Activated CD4-positive, alpha-beta T cell treated with anti-CD3 and anti-CD28 coated beads, Interleukin-2, amount 10 ng/mL, durations not matched to agents 7 days and 5 days (primary cell): Measurements from ENCODE around the gene ABCA4. TPM values are rescaled to one million over a fixed set of nuclear protein-coding genes. Genes with fewer than 3 reads are reported as not detected.

Experiments
- CTCF ChIA-PET: fragments of 350-600 bp; sonication (Branson Sonifier 250); formaldehyde crosslinking; loops from one replicate; lab custom pipeline; 2021; ENCODE audit warnings: antibody characterized with exemption; lab: Charles Lee
- POLR2A ChIA-PET: fragments of 350-600 bp; sonication (Branson Sonifier 250); formaldehyde crosslinking; loops from one replicate; lab custom pipeline; 2021; ENCODE audit warnings: antibody characterized with exemption; lab: Charles Lee
- DNase-seq: peaks from one replicate; pipeline ENCODE4 v3.0.0-alpha.2; 2020
- H3K27ac Mint-ChIP-seq: one replicate; pipeline ENCODE4 v1.8.0; 2021; ENCODE audit warnings: mild to moderate bottlenecking, moderate library complexity, mixed read lengths
- H3K27me3 Mint-ChIP-seq: one replicate; pipeline ENCODE4 v1.8.0; 2021; ENCODE audit warnings: mixed read lengths
- H3K36me3 Mint-ChIP-seq: one replicate; pipeline ENCODE4 v1.8.0; 2021; ENCODE audit warnings: low read depth, mixed read lengths
- H3K4me1 Mint-ChIP-seq: one replicate; pipeline ENCODE4 v1.8.0; 2021; ENCODE audit warnings: mixed read lengths
- H3K4me3 Mint-ChIP-seq: one replicate; pipeline ENCODE4 v1.8.0; 2021; ENCODE audit warnings: mild to moderate bottlenecking, moderate library complexity, mixed read lengths
- H3K9me3 Mint-ChIP-seq: one replicate; pipeline ENCODE4 v1.8.0; 2021; ENCODE audit warnings: mixed read lengths
- total RNA-seq, 2 experiments: library from RNA; stranded (reverse); gene quantifications; one replicate each; pipeline ENCODE4 v1.2.3, GENCODE V29; 2021

The ABCA4 gene
- total RNA-seq, 2 experiments from 2014 or later, result not detected

DNA sequence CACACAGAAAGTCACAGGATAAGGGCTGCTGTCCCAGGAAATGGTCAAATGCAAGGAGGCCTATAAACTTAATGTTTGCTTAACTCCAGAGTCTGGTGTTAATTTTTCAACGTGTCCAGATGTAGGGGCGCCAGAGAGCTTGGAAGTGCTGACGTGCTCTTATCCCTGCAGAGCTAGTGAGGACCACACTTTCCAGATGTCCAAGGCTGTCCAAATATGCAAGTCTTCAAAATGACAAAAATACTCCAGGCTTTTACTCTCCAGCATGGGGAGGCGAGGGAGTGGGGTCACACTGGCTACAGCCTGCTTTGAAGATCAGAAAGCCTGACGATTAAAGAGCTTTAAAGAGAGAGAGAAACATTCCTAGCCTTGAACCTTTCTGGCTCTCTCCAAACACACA lies 57.6 kb downstream of the ABCA4 start:
- Mint-ChIP-seq H3K9me3 (no peaks in the 10 kb centered on the region), H3K4me3 (no peak overlapping the region), H3K27ac (no peak overlapping the region), H3K4me1 (no peaks in the 10 kb centered on the region), H3K27me3 (peaks cover 10% of the 10 kb centered on the region), H3K36me3 (no peaks in the 10 kb centered on the region)
- CTCF ChIA-PET, result interaction anchor here (0.6 to 1.5 kb wide), 2 partner anchors 13 to 21 kb away, joined by 3 to 4 read pairs; no protein-coding TSS in a partner anchor
- DNase-seq, result no peak
- POLR2A ChIA-PET, result interaction anchor here (0.6 kb wide), 1 partner anchor 487 kb away, joined by 3 read pairs; no protein-coding TSS in a partner anchor

DNA sequence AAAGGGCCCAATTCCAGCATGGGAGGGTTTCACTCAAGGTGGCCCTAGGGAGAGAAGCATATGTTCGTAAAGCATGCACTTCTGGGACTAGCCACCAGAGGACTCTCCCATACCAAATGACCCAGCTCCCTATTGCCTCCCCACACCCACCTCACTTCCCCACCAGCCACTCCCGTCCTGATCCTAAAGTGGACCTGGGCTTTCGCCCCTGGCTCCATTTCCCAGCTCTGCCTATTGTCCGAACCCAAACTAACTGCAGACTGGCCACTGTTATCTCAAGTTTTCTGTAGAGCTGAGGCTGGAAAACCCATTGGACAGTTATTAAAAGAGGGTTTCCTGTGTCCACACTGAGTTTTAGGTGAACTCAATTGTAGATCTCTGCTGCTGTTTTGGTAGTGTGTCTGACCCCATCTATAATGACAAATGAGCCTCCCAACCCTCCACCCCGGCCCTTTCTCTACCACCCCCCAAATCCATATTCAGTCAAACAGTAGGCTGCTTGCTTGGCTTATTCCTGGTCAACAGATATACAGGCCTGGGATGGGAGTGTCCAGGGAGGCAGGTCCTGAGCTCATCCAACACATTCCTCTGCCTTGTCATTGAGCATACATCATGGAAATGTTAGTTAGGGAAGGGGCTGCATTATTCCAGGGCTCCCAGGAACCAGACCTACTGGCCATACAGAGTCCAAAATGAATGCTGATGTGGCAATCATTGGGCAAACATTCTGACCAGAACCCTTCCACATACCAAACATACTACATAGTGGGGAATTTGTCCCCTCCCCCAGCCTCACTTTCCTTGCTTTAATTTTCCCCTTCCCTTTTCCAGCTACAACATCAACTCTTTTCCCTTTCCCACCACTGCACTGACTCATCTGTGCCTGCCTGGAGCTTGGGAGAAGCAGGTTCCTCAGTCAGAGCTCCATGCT lies 59.2 kb downstream of the ABCA4 start:
- Mint-ChIP-seq H3K4me1 (no peaks in the 10 kb centered on the region), H3K27me3 (peaks cover 17% of the 10 kb centered on the region), H3K36me3 (no peaks in the 10 kb centered on the region), H3K27ac (no peak overlapping the region), H3K4me3 (no peak overlapping the region), H3K9me3 (no peaks in the 10 kb centered on the region)
- ChIA-PET CTCF (interaction anchor here (1.0 to 1.5 kb wide), 4 partner anchors 11 to 274 kb away, joined by 3 to 4 read pairs (median 3); no protein-coding TSS in a partner anchor), POLR2A (no interaction called here)
- DNase-seq, result peak; percentile 41

DNA sequence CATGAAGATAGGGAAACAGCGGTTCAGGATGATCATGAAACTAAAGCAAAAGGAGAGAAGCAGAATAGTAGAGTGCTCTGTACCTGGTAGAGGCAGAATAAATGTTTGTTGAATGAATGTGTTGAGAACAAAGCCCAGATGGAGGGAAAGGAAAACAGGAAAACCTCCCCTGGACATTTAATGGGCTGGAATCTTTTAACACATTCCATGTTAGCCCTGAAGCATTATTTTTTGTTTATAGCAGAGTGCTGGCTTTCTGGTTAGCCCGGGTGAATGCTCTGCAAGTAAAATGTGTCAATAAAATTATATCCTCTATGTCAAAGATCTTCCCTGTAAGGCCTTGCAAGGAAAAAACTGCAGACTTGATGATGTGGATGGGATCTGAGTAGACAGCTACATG lies 60.2 kb downstream of the ABCA4 start:
- POLR2A ChIA-PET, result no interaction called here
- Mint-ChIP-seq H3K27ac (no peak overlapping the region), H3K4me1 (no peaks in the 10 kb centered on the region), H3K4me3 (no peak overlapping the region), H3K9me3 (no peaks in the 10 kb centered on the region), H3K27me3 (peaks cover 17% of the 10 kb centered on the region), H3K36me3 (no peaks in the 10 kb centered on the region)
- no peak for DNase-seq
- CTCF ChIA-PET, result interaction anchor here (1.4 kb wide), 1 partner anchor 11 kb away, joined by 4 read pairs; no protein-coding TSS in a partner anchor

DNA sequence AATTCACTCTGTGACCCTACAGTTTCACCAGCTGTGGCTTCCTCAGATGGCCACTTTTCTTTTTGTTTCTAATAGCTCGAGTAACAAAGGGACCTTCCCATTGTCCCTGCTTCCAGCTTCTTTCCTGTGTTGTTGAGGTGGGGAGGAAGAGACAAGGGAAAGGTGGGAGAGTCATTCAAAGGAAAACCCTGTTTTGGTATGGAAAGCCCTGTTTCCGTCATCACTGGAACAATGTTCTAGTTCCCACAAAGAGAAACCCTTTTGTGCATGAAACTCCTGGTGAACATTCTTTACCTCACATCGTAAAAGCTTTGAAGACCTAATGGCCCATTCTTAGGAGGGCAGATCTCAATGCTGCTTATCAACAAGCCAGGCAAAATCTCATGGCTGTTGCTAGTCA lies 62.2 kb downstream of the ABCA4 start:
- no peaks in the 10 kb centered on the region for H3K36me3 Mint-ChIP-seq
- H3K4me1 Mint-ChIP-seq, result no peaks in the 10 kb centered on the region
- H3K27ac Mint-ChIP-seq, result no peak overlapping the region
- no peak overlapping the region for H3K4me3 Mint-ChIP-seq
- no peaks in the 10 kb centered on the region for H3K9me3 Mint-ChIP-seq
- CTCF ChIA-PET, result interaction anchor here (0.7 to 1.5 kb wide), 2 partner anchors 24 to 405 kb away, joined by 3 to 4 read pairs; no protein-coding TSS in a partner anchor
- no peak for DNase-seq
- POLR2A ChIA-PET, result no interaction called here
- peaks cover 19% of the 10 kb centered on the region for H3K27me3 Mint-ChIP-seq

DNA sequence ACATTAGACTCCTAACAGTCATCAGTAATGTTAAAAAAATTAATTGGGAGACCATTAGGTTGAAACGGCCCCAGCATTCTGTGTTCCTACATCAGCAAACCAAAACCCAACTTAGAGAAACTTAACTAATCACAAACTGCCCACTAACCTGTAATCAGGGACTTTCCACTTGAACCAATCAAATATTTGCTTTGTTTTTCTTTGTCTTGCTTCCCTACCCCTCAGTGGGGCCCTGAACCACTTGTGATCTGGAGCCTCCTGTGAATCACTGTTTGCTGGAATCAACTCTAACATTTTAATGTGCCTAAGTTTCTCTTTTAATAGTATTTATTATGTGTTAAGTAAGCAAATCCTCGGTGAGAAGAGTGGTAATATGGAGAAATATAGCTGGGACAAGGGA lies 64.0 kb downstream of the ABCA4 start:
- Mint-ChIP-seq H3K9me3 (no peaks in the 10 kb centered on the region), H3K4me1 (no peaks in the 10 kb centered on the region), H3K36me3 (no peaks in the 10 kb centered on the region), H3K4me3 (no peak overlapping the region), H3K27ac (no peak overlapping the region), H3K27me3 (peaks cover 19% of the 10 kb centered on the region)
- POLR2A ChIA-PET, result no interaction called here
- no peak for DNase-seq
- CTCF ChIA-PET, result interaction anchor here (0.7 kb wide), 1 partner anchor 178 kb away, joined by 4 read pairs; the partner anchor contains the start of gene DNTTIP2

DNA sequence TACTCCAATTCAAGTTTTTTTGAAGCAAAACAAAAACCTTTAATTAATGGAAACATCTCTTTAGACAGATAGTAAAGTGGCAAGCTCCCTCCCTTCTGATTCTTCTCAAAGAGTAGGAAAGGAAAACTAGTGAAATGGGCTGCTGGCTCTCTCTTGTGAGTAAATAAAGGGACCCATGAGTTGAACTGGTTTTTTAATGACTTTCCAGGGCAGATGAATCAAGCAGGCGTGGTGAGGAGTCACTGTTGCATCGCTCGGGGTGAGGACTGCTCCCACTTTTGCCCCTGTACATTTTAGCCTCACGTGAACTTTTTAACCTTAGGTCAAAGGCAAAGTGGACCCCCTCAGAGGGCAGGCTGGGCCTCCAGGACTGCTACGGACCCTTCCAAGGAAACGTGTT lies 64.8 kb downstream of the ABCA4 start:
- POLR2A ChIA-PET, result no interaction called here
- Mint-ChIP-seq H3K4me3 (no peak overlapping the region), H3K4me1 (no peaks in the 10 kb centered on the region), H3K9me3 (no peaks in the 10 kb centered on the region), H3K27ac (no peak overlapping the region), H3K27me3 (peaks cover 21% of the 10 kb centered on the region), H3K36me3 (no peaks in the 10 kb centered on the region)
- CTCF ChIA-PET, result no interaction called here
- no peak for DNase-seq

DNA sequence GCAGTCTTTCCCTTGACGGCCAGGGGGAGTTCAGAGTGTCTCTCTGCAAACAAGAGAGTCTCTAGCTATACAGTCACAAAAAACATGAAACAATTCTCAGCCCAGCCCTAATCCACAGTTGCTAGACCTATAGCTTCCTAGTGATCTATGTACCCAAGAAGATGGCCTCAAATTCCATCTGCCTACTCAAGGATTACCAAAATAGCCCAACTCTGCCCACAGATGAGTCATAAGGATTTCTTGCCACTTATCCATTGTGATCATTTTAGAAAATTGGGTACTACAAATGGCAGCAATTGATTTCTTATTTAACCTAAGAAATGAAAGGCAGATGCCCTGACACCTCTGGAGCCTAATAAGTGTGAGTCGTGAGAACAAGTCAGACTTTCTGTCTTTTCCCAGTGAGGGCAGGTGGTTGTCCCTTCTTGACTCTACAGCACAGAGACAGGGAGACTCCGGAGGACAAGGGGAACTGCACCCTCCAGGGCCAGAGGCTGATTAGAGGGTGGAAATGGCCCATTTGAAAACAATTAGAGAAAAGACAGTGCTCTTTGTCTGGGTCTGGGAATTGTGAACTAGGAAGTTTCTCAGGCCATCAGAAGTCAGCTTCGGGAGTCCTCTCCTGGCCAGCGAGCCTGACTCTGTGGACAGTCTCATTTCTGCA lies 65.4 kb downstream of the ABCA4 start:
- Mint-ChIP-seq H3K4me1 (no peaks in the 10 kb centered on the region), H3K4me3 (no peak overlapping the region), H3K9me3 (no peaks in the 10 kb centered on the region), H3K27me3 (peaks cover 21% of the 10 kb centered on the region), H3K36me3 (no peaks in the 10 kb centered on the region), H3K27ac (no peak overlapping the region)
- no peak for DNase-seq
- CTCF ChIA-PET, result interaction anchor here (1.0 kb wide), 1 partner anchor 18 kb away, joined by 3 read pairs; no protein-coding TSS in a partner anchor
- POLR2A ChIA-PET, result no interaction called here

DNA sequence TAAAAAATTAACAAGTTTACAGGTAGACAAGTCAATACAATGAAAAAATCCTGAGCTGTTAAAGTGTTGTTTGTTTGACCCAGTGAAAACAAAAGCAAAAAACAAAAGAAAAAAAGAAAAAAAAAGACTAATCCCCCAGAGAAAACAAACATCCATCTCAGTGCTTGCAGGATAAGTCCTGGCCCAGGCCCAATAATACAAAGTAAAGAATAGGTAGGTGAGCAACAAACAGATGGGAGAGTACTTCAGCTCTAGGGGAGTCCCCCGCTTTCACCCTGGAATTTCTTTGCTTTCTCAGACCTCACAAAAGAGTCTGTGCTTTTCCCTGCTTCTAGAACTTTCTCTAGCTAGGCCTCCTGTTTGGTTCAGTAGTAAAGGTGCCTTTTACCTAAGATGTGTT lies 70.3 kb downstream of the ABCA4 start:
- no peak for DNase-seq
- Mint-ChIP-seq H3K9me3 (no peaks in the 10 kb centered on the region), H3K27ac (no peak overlapping the region), H3K4me1 (peaks cover 2% of the 10 kb centered on the region), H3K27me3 (peaks cover 4% of the 10 kb centered on the region), H3K36me3 (no peaks in the 10 kb centered on the region), H3K4me3 (no peak overlapping the region)
- ChIA-PET POLR2A (no interaction called here), CTCF (interaction anchor here (1.0 to 1.8 kb wide), 2 partner anchors 11 to 12 kb away, joined by 4 to 5 read pairs; no protein-coding TSS in a partner anchor)

DNA sequence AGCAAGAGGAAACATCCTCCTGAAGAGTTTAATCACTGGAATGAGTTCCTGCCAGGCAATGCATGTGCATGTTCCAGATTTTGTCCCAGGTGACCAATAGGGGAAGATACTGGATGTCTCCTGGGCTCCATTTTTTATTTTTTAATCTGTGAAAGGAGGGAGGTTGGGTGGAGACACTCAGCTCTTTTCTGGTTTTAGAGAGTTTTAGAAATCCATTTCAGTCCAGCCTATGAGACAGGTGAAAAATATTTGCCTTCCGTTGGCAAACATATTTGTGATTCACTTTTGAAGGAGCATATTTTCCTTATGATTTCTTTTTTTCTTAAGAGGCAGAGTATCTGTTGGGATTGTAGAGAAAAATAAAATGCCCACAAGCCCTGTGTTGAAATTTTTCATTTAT lies 70.7 kb downstream of the ABCA4 start:
- Mint-ChIP-seq H3K36me3 (no peaks in the 10 kb centered on the region), H3K4me1 (peaks cover 5% of the 10 kb centered on the region), H3K27me3 (peaks cover 4% of the 10 kb centered on the region), H3K9me3 (no peaks in the 10 kb centered on the region), H3K4me3 (no peak overlapping the region), H3K27ac (no peak overlapping the region)
- no peak for DNase-seq
- ChIA-PET POLR2A (no interaction called here), CTCF (interaction anchor here (1.0 to 1.8 kb wide), 3 partner anchors 10 to 13 kb away, joined by 4 to 5 read pairs (median 4); no protein-coding TSS in a partner anchor)

DNA sequence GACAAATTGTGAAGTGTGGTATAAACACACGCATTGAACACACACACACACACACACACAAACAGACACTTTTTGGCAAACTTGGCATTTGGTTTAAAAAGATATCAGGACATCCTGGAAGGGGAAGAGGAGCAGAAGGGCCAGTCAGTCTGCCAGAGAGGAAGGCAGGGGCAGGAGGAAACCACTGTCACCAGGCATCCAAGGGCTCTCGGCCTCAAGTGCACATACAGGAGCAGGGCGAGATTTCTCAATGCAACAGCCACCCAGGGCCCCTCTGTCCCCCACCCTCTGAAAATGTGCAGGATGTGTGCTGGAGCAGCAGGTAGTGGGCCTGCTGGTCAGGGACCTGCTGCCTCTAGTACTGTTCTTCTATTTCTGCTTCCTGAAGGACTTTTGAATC lies 71.2 kb downstream of the ABCA4 start:
- Mint-ChIP-seq H3K27ac (no peak overlapping the region), H3K9me3 (no peaks in the 10 kb centered on the region), H3K36me3 (no peaks in the 10 kb centered on the region), H3K4me1 (peaks cover 5% of the 10 kb centered on the region), H3K4me3 (no peak overlapping the region), H3K27me3 (peaks cover 4% of the 10 kb centered on the region)
- ChIA-PET POLR2A (no interaction called here), CTCF (interaction anchor here (1.0 to 1.8 kb wide), 3 partner anchors 10 to 13 kb away, joined by 4 to 5 read pairs (median 4); no protein-coding TSS in a partner anchor)
- no peak for DNase-seq

DNA sequence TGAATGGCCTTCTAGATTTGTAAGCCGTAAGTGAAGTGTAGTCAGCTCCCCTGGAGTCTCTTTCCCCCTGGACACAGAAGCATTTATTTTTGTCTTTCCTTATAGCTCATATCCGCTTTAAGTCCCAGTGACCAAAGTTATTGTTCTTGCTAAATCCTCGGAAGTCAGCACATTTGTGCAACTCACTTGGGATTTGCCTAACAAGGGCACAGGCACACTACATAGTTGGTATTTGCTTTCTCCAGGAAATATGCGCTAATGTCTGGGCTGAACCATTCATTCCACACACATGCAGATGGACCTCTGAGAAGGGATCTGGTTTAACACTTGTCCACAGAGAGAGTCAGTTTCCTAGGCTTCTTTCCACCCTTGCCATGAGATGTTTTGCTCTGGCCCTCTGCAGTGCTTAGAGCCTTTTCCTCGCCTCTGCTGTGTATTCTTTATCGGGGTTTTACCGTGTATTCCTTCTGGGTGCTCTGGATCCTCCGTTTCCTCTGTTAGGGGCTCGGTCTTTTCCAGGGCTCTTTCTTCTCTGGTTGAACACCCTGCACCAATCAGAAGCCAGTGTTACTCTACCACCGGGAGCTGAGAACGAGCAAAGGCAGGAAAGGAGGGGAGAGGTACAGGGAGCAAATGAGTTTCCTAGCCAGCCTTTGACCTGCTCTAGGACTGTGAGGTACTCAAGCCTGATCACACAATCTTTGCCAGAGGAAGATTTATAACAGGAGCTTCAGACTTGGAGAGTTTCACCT lies 72.4 kb downstream of the ABCA4 start:
- ChIA-PET POLR2A (no interaction called here), CTCF (interaction anchor here (1.4 kb wide), 1 partner anchor 12 kb away, joined by 4 read pairs; no protein-coding TSS in a partner anchor)
- Mint-ChIP-seq H3K27me3 (peaks cover 2% of the 10 kb centered on the region), H3K36me3 (no peaks in the 10 kb centered on the region), H3K4me3 (no peak overlapping the region), H3K27ac (no peak overlapping the region), H3K9me3 (no peaks in the 10 kb centered on the region), H3K4me1 (peaks cover 5% of the 10 kb centered on the region)
- no peak for DNase-seq

DNA sequence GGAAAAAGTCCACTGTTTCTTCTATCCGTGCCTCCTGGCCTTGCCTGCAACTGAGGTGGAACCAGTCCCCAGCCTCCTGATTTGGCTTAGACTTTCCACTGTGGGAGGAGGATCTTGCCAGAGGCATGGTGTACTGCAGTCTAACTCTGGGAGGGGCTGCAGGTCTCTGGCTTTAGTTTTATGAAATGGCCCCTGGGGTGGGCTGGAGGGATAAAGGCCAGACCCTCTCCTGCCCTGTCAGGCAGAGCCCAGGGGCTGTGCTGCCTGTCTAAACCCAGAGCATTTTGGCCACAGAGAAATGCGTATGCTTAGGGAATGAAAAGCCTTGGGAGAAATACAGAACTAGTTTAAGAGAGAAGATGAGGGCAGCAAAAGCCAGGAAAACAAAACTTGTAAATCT lies 73.0 kb downstream of the ABCA4 start:
- Mint-ChIP-seq H3K4me3 (no peak overlapping the region), H3K4me1 (peaks cover 5% of the 10 kb centered on the region), H3K27ac (no peak overlapping the region), H3K9me3 (no peaks in the 10 kb centered on the region), H3K36me3 (no peaks in the 10 kb centered on the region), H3K27me3 (peaks cover 2% of the 10 kb centered on the region)
- CTCF ChIA-PET, result no interaction called here
- POLR2A ChIA-PET, result no interaction called here
- no peak for DNase-seq
